SK-N-MC (cell line): ENCODE results near the gene SCO2.

Experiments used
- DNase-seq: peaks from one replicate; pipeline ENCODE4 v3.0.0-alpha.2; 2011; ENCODE audit warnings: low read depth, low spot score
- H3K27ac ChIP-seq: fragments of 200-600 bp; sonication (generic); 2 replicates; pipeline ENCODE4 v1.5.1; 2016; ENCODE audit warnings: mixed run types
- H3K36me3 ChIP-seq: fragments of 200-600 bp; sonication (generic); 2 replicates; pipeline ENCODE4 v1.6.1; 2017; ENCODE audit warnings: antibody characterized with exemption, low read length, mixed read lengths; ENCODE audit not compliant: insufficient read depth
- H3K4me3 ChIP-seq: fragments of 200-600 bp; sonication (generic); 2 replicates; pipeline ENCODE4 v1.5.1; 2016
- H3K9ac ChIP-seq: fragments of 200-600 bp; sonication (generic); 2 replicates; pipeline ENCODE4 v1.8.0; 2017; ENCODE audit warnings: mixed run types, mixed read lengths; ENCODE audit not compliant: insufficient read length
- H3K9me3 ChIP-seq: fragments of 200-600 bp; sonication (generic); 2 replicates; pipeline ENCODE4 v1.6.1; 2017; ENCODE audit warnings: low read depth, mild to moderate bottlenecking, antibody characterized with exemption, low read length, moderate library complexity, mixed read lengths
- EZH2 ChIP-seq: fragments of 200-600 bp; sonication (generic); IDR thresholded peaks from one replicate; pipeline ENCODE4 v1.6.1; 2017; ENCODE audit warnings: antibody characterized with exemption
- FOXP2 ChIP-seq: optimal IDR thresholded peaks from 2 replicates; pipeline ENCODE3; 2011; ENCODE audit warnings: mild to moderate bottlenecking, moderate library complexity; ENCODE audit not compliant: insufficient read depth; ENCODE audit errors: extremely low read length, control extremely low read depth
- POLR2AphosphoS5 ChIP-seq: IDR thresholded peaks from 2 replicates; pipeline ENCODE4 v1.6.1; 2012; ENCODE audit warnings: mild to moderate bottlenecking, low read depth, low read length, borderline replicate concordance

SCO2 gene

GRCh38 chr22:50525104-50525857 lies at the start of gene SCO2:
Gene SCO2 (minus strand): TSS chr22:50525598. CDS start chr22:50524411, 1,187 bp downstream.
- H3K27ac ChIP-seq: peak within 1 kb of the TSS; percentile 89
- peak within 1 kb of the TSS; percentile 90 for H3K9ac ChIP-seq
- peaks cover 18% of the 10 kb centered on the region; the same call in 1 of the 2 replicates for H3K36me3 ChIP-seq
- peak; percentile 77 for DNase-seq
- peak within 1 kb of the TSS; percentile 84 for H3K4me3 ChIP-seq
- TF ChIP-seq POLR2AphosphoS5 (peak; percentile 92), EZH2 (no peak)
- no peaks in the 10 kb centered on the region for H3K9me3 ChIP-seq

GRCh38 chr22:50574383-50574755 lies 49.0 kb upstream of the SCO2 start:
- no peak for DNase-seq
- H3K4me3 ChIP-seq: no peak overlapping the region
- no peaks in the 10 kb centered on the region for H3K9me3 ChIP-seq
- H3K9ac ChIP-seq: no peak overlapping the region
- no peak overlapping the region for H3K27ac ChIP-seq
- no peaks in the 10 kb centered on the region; the same call in 1 of the 2 replicates for H3K36me3 ChIP-seq
- TF ChIP-seq EZH2: no peak
- TF ChIP-seq FOXP2: no peak
- TF ChIP-seq POLR2AphosphoS5: no peak

DNA sequence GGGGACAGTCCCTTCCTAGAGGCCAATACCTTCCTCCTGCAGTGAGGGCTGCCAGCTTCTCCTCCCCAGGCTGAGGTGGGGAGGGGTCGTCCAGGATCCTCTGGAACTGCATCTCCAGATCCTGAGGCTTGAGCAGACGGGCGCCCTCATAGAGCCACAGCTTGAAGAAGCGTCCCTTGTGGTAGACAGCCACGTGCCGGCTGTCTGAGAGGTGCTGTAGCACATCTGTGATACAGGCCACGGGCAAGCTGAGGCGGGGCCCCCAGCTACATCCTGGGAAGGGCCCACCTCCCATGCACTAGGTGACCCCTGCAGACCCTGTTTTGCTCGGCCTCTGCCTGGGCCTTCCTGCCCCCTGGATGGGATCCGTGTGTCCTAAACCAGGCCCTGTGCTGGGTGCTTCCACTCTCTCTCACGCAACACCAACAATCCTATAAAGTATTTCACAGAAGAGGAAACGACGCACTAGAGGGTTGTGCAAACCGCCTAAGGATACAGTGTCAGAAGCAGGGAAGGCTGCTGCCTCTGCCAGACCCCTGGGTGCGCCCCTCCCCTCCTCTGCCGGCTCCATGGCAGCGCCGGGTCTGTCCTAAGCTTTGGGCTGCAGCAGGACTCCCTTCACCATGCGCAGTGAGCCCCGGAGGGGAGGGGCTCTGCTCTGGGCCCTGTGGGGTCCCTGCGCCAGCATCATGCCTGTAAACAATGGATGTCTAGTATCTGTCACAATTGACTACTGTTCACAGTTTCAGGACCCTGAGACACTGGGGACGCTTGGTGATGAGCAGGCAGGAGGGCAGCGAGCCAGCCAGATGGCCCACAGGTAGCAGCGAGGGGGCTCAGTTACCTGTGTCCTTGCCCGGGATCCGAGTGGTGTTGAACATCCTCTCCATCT lies 48.3 kb upstream of the SCO2 start:
- H3K36me3 ChIP-seq: no peaks in the 10 kb centered on the region; the same call in 1 of the 2 replicates
- DNase-seq: no peak
- H3K27ac ChIP-seq: no peak overlapping the region
- TF ChIP-seq EZH2 (no peak), POLR2AphosphoS5 (no peak), FOXP2 (no peak)
- no peak overlapping the region for H3K4me3 ChIP-seq
- H3K9me3 ChIP-seq: no peaks in the 10 kb centered on the region
- H3K9ac ChIP-seq: no peak overlapping the region

GRCh38 chr22:50572965-50573364 lies 47.6 kb upstream of the SCO2 start:
- H3K4me3 ChIP-seq: no peak overlapping the region
- no peak overlapping the region for H3K27ac ChIP-seq
- DNase-seq: no peak
- H3K36me3 ChIP-seq: no peaks in the 10 kb centered on the region; the same call in 1 of the 2 replicates
- no peaks in the 10 kb centered on the region for H3K9me3 ChIP-seq
- H3K9ac ChIP-seq: no peak overlapping the region
- TF ChIP-seq EZH2 (no peak), POLR2AphosphoS5 (no peak), FOXP2 (no peak)

DNA sequence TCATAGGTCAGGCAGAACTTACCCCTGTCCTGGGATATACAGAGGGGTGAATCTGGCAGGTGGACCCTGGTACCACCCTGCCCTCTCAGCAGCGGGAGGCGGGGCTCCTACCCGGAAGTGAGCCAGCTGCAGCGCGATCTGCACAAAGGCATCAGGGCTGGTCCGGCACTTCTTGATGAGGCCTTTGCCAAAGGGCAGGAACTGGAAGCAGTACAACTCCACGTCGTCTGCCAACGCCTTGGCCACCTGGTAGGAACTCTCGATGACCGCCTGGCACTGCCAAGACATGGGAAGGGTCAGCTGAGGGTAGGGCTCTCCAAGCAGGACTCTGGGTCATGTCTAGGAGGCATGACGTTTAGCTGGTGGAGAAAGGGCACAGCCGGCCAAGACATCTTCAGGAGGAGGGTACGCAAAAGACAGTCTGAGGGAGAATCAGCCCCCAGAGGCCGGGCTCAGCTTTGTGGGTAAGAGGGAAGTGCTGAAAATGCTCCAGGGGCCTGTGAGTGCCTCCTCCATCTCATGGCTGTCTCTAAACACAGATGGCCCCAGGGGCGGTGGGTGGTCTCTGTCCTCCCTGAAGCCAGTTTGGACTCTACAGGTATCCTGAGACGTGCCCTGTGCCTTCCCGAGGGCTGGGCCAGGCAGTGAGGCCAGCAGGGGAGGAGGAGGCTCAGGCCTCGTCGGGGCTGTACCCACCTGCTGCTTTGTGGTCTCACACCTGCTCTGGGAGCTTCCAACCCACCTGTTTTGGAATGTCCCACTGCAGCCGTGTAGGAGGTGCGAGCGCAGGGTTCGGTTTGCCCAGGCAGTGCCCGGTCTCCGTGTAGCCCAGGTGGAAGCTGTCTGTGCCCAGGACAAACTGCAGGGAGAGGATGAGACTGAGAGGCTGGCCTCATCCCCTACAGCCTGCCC lies 46.1 kb upstream of the SCO2 start:
- no peak for DNase-seq
- Histone ChIP-seq H3K9ac (no peak overlapping the region), H3K9me3 (no peaks in the 10 kb centered on the region), H3K4me3 (no peak overlapping the region), H3K27ac (no peak overlapping the region), H3K36me3 (no peaks in the 10 kb centered on the region; the same call in 1 of the 2 replicates)
- TF ChIP-seq EZH2 (no peak), FOXP2 (no peak), POLR2AphosphoS5 (no peak)

GRCh38 chr22:50570861-50571260 lies 45.5 kb upstream of the SCO2 start:
- no peak overlapping the region for H3K27ac ChIP-seq
- H3K9ac ChIP-seq: no peak overlapping the region
- no peak for DNase-seq
- no peak for TF ChIP-seq POLR2AphosphoS5
- TF ChIP-seq EZH2: no peak
- TF ChIP-seq FOXP2: no peak
- H3K36me3 ChIP-seq: no peaks in the 10 kb centered on the region; the same call in 1 of the 2 replicates
- no peak overlapping the region for H3K4me3 ChIP-seq
- no peaks in the 10 kb centered on the region for H3K9me3 ChIP-seq

DNA sequence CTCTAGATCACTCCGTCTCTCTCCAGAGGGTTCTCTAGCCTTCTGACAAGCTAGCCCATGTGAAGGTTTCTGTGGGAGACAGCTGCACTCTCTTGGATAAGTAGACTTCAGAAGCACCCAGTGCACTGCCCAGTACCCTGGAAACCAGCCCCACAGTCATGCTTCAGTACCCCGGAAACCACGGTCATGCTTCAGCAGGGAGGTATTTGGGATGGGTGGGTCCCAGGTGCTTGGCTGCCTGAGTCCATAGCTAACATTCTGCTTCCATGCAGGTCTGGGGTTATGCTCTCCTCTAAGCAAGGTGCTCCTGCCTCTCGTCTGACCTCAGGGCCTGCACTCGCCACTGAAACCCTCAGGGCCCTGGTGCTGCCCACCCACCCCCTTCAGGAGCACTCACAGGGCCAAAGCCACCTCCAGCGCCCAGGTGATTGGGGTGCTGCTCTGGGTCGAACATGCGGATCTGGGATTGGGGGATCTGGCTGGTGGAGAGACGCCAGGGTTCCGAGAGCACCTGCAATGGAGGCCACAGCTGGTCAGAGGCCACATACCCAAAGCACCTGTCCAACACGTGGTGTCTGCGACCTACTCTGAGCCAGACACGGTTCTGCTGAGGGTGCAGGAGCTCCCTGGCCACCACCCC lies 44.6 kb upstream of the SCO2 start:
- no peak overlapping the region for H3K27ac ChIP-seq
- no peak overlapping the region for H3K9ac ChIP-seq
- H3K36me3 ChIP-seq: no peaks in the 10 kb centered on the region; the same call in 1 of the 2 replicates
- no peak overlapping the region for H3K4me3 ChIP-seq
- no peak for TF ChIP-seq FOXP2
- H3K9me3 ChIP-seq: no peaks in the 10 kb centered on the region
- no peak for DNase-seq
